PC-9 (cell line): ENCODE measurements around the gene PLSCR4. TPM values are rescaled to one million over a fixed set of nuclear protein-coding genes. Genes with fewer than 3 reads are reported as not detected.

Experiments
- BruUV-seq: library from RNA; stranded (reverse); fragments of 400-500 nt; replicated peaks from 2 replicates; lab custom pipeline; 2021; lab: Mats Ljungman, UMichigan
- CTCF ChIA-PET: fragments of 300-600 bp; sonication (Branson Sonifier 250); formaldehyde crosslinking; loops from one replicate; lab custom pipeline; 2022; ENCODE audit warnings: antibody characterized with exemption; lab: Charles Lee
- POLR2A ChIA-PET: fragments of 300-600 bp; sonication (Branson Sonifier 250); formaldehyde crosslinking; loops from one replicate; lab custom pipeline; 2022; ENCODE audit warnings: antibody characterized with exemption; ENCODE audit not compliant: unreplicated experiment; lab: Charles Lee
- DNase-seq, 2 experiments: peaks; one replicate each; pipeline versions ENCODE4 v3.0.0 to v3.0.0-alpha.2; 2015 to 2022; ENCODE audit warnings: mixed read lengths in 1 of 2
- H2AFZ ChIP-seq: fragments of 200-600 bp; sonication (generic); 2 replicates; pipeline ENCODE4 v1.8.1; 2017; ENCODE audit warnings: antibody characterized with exemption
- H3F3A ChIP-seq: fragments of 200-600 bp; sonication (generic); 2 replicates; pipeline ENCODE4 v1.8.1; 2017; ENCODE audit warnings: antibody characterized with exemption, mild to moderate bottlenecking, low read depth; ENCODE audit not compliant: insufficient read depth
- H3K27ac ChIP-seq: fragments of 200-600 bp; sonication (generic); 2 replicates; pipeline ENCODE4 v1.6.1; 2016; ENCODE audit warnings: mixed run types
- H3K27me3 ChIP-seq: fragments of 200-600 bp; sonication (generic); 2 replicates; pipeline ENCODE4 v1.6.1; 2016; ENCODE audit warnings: low read depth, mixed run types; ENCODE audit not compliant: insufficient read depth
- H3K36me3 ChIP-seq: fragments of 200-600 bp; sonication (generic); 2 replicates; pipeline ENCODE4 v1.6.1; 2016; ENCODE audit warnings: low read depth, mixed run types
- H3K4me1 ChIP-seq: fragments of 200-600 bp; sonication (generic); replicated peaks from 2 replicates; pipeline ENCODE4 v1.6.1; 2016; ENCODE audit warnings: mixed run types; ENCODE audit not compliant: insufficient read depth
- H3K4me2 ChIP-seq: fragments of 200-600 bp; sonication (generic); 2 replicates; pipeline ENCODE4 v1.6.1; 2017; ENCODE audit warnings: mixed run types
- H3K4me3 ChIP-seq: fragments of 200-600 bp; sonication (generic); 2 replicates; pipeline ENCODE4 v1.6.1; 2016; ENCODE audit warnings: mixed run types
- H3K79me2 ChIP-seq: fragments of 200-600 bp; sonication (generic); 2 replicates; pipeline ENCODE4 v1.6.1; 2017; ENCODE audit warnings: low read depth, mixed run types
- H3K9me2 ChIP-seq: fragments of 200-600 bp; sonication (generic); 2 replicates; pipeline ENCODE4 v1.8.1; 2017; ENCODE audit warnings: mild to moderate bottlenecking; ENCODE audit not compliant: insufficient read depth
- H3K9me3 ChIP-seq: fragments of 200-600 bp; sonication (generic); 2 replicates; pipeline ENCODE4 v1.8.1; 2016; ENCODE audit warnings: low read depth; ENCODE audit not compliant: insufficient read depth
- H4K20me1 ChIP-seq: fragments of 200-600 bp; sonication (generic); 2 replicates; pipeline ENCODE4 v1.8.1; 2017; ENCODE audit not compliant: insufficient read depth
- CTCF ChIP-seq: fragments of 200-600 bp; sonication (generic); conservative IDR thresholded peaks from 2 replicates; pipeline ENCODE4 v1.6.1; 2017; ENCODE audit warnings: mixed run types, antibody characterized with exemption, mild to moderate bottlenecking, moderate library complexity
- EZH2 ChIP-seq: fragments of 200-600 bp; sonication (generic); IDR thresholded peaks from 2 replicates; pipeline ENCODE4 v1.8.0; 2017; ENCODE audit warnings: antibody characterized with exemption, low read depth
- intact Hi-C: fragments of 100-400 bp; cut with micrococcal nuclease; formaldehyde crosslinking; loops from one replicate; pipeline ENCODE4 v1.10.0; 2022; ENCODE audit not compliant: unreplicated experiment
- total RNA-seq: library from RNA; stranded (reverse); gene quantifications from 2 replicates; pipeline ENCODE4 v1.2.3, GENCODE V29; 2021

PLSCR4 gene
- total RNA-seq, 1 experiment from 2014 or later: 8.4 TPM

DNA sequence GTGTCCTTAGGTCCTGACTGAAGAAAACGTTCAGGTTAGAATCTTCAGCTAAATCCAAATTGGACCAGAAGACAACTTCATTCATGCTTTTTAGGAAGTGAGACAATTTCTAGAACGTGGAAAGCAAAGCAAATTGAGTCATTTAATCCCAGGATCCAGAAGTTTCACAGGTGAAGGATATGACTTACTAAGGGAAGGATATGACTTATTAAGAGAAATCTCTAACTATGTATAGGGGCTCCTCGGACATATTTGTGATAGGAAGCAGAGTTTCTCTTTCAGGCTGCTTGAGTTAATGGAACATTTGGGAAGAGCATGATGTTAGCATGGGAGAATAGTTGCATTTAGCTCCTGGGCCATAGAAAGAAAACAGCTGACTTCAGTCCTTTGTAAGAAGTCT is 73.8 kb downstream of the PLSCR4 start:
- intact Hi-C loops: no loop called here
- DNase-seq: no peak

DNA sequence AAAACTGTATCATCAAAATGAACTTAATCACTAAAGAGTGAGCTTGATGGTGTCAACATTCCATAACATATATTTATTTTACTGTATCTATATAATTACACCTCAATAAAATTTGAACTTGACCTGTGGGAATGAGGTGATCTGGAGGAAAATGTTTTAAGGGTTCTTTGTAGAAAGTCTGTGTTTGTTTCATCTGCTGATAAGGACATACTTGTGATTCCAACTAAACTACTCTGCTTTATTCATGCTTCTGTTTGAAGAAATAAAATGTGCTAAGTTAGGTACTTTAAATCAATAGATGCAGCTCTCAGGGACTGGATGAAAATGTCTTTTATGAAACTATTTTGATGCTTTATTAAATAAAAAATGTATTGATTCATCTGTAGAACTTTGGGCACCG is 78.3 kb downstream of the PLSCR4 start:
- no peaks in the 10 kb centered on the region for H3K9me2 ChIP-seq
- no peak for DNase-seq
- no peaks in the 10 kb centered on the region for H3K79me2 ChIP-seq
- intact Hi-C loops: no loop called here
- no peak overlapping the region for H2AFZ ChIP-seq
- no peak overlapping the region for H3K27ac ChIP-seq
- H3F3A ChIP-seq: no peaks in the 10 kb centered on the region
- no TSS peak for BruUV-seq
- no peaks in the 10 kb centered on the region for H3K36me3 ChIP-seq
- H4K20me1 ChIP-seq: no peaks in the 10 kb centered on the region
- no peaks in the 10 kb centered on the region for H3K4me1 ChIP-seq
- H3K4me2 ChIP-seq: no peak overlapping the region
- TF ChIP-seq EZH2: no peak
- TF ChIP-seq CTCF: no peak
- POLR2A ChIA-PET: no interaction called here
- no peaks in the 10 kb centered on the region for H3K9me3 ChIP-seq
- CTCF ChIA-PET: no interaction called here
- H3K4me3 ChIP-seq: no peak overlapping the region
- no peaks in the 10 kb centered on the region for H3K27me3 ChIP-seq

More for the DNA sequence above, 73.8 kb downstream of the PLSCR4 start:
- H3K4me3 ChIP-seq: no peak overlapping the region
- H3K4me1 ChIP-seq: no peaks in the 10 kb centered on the region
- BruUV-seq: no TSS peak
- no peak overlapping the region; the same call in 1 of the 2 replicates for H2AFZ ChIP-seq
- ChIA-PET POLR2A (no interaction called here), CTCF (no interaction called here)
- H3F3A ChIP-seq: no peaks in the 10 kb centered on the region
- H3K9me3 ChIP-seq: no peaks in the 10 kb centered on the region
- H3K4me2 ChIP-seq: no peak overlapping the region
- H3K36me3 ChIP-seq: no peaks in the 10 kb centered on the region
- H3K9me2 ChIP-seq: no peaks in the 10 kb centered on the region
- no peak overlapping the region for H3K27ac ChIP-seq
- no peaks in the 10 kb centered on the region for H4K20me1 ChIP-seq
- H3K79me2 ChIP-seq: no peaks in the 10 kb centered on the region
- TF ChIP-seq CTCF (no peak), EZH2 (no peak)
- no peaks in the 10 kb centered on the region for H3K27me3 ChIP-seq

- intact Hi-C loops: no loop called here
- DNase-seq: no peak
- H3K27ac ChIP-seq: no peak overlapping the region
- CTCF ChIA-PET: no interaction called here
- H3K4me3 ChIP-seq: no peak overlapping the region
- no peaks in the 10 kb centered on the region for H3F3A ChIP-seq
- no peaks in the 10 kb centered on the region for H3K79me2 ChIP-seq
- POLR2A ChIA-PET: no interaction called here
- H3K9me3 ChIP-seq: no peaks in the 10 kb centered on the region
- H3K4me1 ChIP-seq: no peaks in the 10 kb centered on the region
- H3K27me3 ChIP-seq: no peaks in the 10 kb centered on the region
- no peaks in the 10 kb centered on the region for H3K36me3 ChIP-seq
- no TSS peak for BruUV-seq
- no peak overlapping the region for H2AFZ ChIP-seq
- no peaks in the 10 kb centered on the region for H3K9me2 ChIP-seq
- no peaks in the 10 kb centered on the region for H4K20me1 ChIP-seq
- no peak for TF ChIP-seq CTCF
- no peak overlapping the region for H3K4me2 ChIP-seq
These were observed 80.3 kb downstream of the PLSCR4 start for GRCh38 chr3:146170591-146170990.
